ENCODE data around the gene PPP1R36. TPM values are rescaled to one million over a fixed set of nuclear protein-coding genes. Genes with fewer than 3 reads are reported as not detected.
A peak's percentile ranks its signal among the peaks of the same experiment; 100 is the strongest.

Gene PPP1R36
- total and polyA plus RNA-seq, 2 of the 13 experiments (the other 11 are each of a cell fraction or from before 2014, with no cell fraction given) = 0.11 to 0.17 TPM

DNA sequence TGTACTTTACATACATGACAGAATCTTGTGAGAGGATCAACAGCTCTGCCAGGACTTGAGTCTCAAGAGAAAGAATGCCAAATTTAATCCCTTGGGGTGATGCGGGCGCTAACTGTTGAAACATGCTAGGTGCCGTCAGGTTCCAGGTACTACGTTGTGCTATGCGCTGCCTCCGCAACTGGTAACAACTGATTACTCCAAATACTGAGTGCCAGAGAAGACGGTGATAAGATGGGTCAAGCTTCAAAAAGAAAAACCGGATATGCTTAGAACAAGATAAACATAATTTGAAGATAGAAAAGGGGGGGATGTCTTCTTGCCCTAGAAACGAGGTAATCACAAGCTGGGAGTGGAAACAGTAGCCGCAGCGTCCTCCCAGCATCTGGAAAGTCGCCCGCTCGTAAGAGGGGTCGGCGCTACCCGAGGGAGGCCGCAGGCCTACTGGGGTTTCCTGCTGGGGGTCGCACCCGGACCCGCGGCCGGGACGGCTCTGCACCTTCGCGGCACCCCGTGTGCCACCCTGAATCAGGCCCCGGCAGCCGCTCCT is 46.8 kb upstream of the PPP1R36 start (continued):
- TF ChIP-seq, protein P1, sequence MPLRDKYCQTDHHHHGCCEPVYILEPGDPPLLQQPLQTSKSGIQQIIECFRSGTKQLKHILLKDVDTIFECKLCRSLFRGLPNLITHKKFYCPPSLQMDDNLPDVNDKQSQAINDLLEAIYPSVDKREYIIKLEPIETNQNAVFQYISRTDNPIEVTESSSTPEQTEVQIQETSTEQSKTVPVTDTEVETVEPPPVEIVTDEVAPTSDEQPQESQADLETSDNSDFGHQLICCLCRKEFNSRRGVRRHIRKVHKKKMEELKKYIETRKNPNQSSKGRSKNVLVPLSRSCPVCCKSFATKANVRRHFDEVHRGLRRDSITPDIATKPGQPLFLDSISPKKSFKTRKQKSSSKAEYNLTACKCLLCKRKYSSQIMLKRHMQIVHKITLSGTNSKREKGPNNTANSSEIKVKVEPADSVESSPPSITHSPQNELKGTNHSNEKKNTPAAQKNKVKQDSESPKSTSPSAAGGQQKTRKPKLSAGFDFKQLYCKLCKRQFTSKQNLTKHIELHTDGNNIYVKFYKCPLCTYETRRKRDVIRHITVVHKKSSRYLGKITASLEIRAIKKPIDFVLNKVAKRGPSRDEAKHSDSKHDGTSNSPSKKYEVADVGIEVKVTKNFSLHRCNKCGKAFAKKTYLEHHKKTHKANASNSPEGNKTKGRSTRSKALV (CRISPR knock-in tag; IDR thresholded peaks at IDR 0.05) = no peak
- TF ChIP-seq, protein P2, sequence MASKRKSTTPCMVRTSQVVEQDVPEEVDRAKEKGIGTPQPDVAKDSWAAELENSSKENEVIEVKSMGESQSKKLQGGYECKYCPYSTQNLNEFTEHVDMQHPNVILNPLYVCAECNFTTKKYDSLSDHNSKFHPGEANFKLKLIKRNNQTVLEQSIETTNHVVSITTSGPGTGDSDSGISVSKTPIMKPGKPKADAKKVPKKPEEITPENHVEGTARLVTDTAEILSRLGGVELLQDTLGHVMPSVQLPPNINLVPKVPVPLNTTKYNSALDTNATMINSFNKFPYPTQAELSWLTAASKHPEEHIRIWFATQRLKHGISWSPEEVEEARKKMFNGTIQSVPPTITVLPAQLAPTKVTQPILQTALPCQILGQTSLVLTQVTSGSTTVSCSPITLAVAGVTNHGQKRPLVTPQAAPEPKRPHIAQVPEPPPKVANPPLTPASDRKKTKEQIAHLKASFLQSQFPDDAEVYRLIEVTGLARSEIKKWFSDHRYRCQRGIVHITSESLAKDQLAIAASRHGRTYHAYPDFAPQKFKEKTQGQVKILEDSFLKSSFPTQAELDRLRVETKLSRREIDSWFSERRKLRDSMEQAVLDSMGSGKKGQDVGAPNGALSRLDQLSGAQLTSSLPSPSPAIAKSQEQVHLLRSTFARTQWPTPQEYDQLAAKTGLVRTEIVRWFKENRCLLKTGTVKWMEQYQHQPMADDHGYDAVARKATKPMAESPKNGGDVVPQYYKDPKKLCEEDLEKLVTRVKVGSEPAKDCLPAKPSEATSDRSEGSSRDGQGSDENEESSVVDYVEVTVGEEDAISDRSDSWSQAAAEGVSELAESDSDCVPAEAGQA (IDR thresholded peaks at IDR 0.05; ENCODE audit: low read depth) = no peak
- TF ChIP-seq, protein P2 (CRISPR knock-in tag; IDR thresholded peaks at IDR 0.05; ENCODE audit: borderline replicate concordance) = no peak
- TF ChIP-seq, protein P3, sequence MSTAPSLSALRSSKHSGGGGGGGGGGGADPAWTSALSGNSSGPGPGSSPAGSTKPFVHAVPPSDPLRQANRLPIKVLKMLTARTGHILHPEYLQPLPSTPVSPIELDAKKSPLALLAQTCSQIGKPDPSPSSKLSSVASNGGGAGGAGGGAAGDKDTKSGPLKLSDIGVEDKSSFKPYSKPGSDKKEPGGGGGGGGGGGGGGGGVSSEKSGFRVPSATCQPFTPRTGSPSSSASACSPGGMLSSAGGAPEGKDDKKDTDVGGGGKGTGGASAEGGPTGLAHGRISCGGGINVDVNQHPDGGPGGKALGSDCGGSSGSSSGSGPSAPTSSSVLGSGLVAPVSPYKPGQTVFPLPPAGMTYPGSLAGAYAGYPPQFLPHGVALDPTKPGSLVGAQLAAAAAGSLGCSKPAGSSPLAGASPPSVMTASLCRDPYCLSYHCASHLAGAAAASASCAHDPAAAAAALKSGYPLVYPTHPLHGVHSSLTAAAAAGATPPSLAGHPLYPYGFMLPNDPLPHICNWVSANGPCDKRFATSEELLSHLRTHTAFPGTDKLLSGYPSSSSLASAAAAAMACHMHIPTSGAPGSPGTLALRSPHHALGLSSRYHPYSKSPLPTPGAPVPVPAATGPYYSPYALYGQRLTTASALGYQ (CRISPR knock-in tag; IDR thresholded peaks at IDR 0.05) = no peak
- TF ChIP-seq, protein P4, sequence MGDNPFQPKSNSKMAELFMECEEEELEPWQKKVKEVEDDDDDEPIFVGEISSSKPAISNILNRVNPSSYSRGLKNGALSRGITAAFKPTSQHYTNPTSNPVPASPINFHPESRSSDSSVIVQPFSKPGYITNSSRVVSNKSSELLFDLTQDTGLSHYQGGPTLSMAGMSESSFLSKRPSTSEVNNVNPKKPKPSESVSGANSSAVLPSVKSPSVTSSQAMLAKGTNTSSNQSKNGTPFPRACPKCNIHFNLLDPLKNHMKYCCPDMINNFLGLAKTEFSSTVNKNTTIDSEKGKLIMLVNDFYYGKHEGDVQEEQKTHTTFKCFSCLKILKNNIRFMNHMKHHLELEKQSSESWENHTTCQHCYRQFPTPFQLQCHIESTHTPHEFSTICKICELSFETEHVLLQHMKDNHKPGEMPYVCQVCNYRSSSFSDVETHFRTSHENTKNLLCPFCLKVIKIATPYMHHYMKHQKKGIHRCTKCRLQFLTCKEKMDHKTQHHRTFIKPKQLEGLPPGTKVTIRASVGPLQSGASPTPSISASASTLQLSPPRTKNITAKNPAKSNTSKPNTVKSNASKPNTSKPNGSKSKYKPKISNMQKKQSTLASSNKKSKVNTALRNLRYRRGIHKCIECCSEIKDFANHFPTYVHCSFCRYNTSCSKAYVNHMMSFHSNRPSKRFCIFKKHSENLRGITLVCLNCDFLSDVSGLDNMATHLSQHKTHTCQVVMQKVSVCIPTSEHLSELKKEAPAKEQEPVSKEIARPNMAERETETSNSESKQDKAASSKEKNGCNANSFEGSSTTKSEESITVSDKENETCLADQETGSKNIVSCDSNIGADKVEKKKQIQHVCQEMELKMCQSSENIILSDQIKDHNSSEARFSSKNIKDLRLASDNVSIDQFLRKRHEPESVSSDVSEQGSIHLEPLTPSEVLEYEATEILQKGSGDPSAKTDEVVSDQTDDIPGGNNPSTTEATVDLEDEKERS (CRISPR knock-in tag; IDR thresholded peaks at IDR 0.05) = no peak
- TF ChIP-seq, protein P5, sequence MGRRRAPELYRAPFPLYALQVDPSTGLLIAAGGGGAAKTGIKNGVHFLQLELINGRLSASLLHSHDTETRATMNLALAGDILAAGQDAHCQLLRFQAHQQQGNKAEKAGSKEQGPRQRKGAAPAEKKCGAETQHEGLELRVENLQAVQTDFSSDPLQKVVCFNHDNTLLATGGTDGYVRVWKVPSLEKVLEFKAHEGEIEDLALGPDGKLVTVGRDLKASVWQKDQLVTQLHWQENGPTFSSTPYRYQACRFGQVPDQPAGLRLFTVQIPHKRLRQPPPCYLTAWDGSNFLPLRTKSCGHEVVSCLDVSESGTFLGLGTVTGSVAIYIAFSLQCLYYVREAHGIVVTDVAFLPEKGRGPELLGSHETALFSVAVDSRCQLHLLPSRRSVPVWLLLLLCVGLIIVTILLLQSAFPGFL (CRISPR knock-in tag; IDR thresholded peaks at IDR 0.05) = no peak
- TF ChIP-seq EP300 (IDR thresholded peaks at IDR 0.05; ENCODE audit: low read depth in 2 of 2, low read length in 2 of 2) (no peak), EP300 (CRISPR knock-in tag; IDR thresholded peaks at IDR 0.05; ENCODE audit: borderline replicate concordance) (no peak), ZNF317 (CRISPR knock-in tag; IDR thresholded peaks at IDR 0.05) (0 out of 2 replicates have a peak, but pooled peaks have one; percentile 56), ZNF24 (IDR thresholded peaks at IDR 0.05) (no peak), ZNF251 (CRISPR knock-in tag; IDR thresholded peaks at IDR 0.05) (no peak), ZNF572 (CRISPR knock-in tag; IDR thresholded peaks at IDR 0.05) (0 out of 2 replicates have a peak, but pooled peaks have one; percentile 64), TEAD2 (CRISPR knock-in tag; IDR thresholded peaks at IDR 0.05) (no peak), TCF7 (IDR thresholded peaks at IDR 0.05; ENCODE audit: low read depth) (no peak), ZNF136 (CRISPR knock-in tag; IDR thresholded peaks at IDR 0.05; ENCODE audit: low read depth) (0 out of 2 replicates have a peak, but pooled peaks have one; percentile 39)

Measured in HepG2 (cell line).